ENCODE measurements around the gene FBXO36. TPM values are rescaled to one million over a fixed set of nuclear protein-coding genes. Genes with fewer than 3 reads are reported as not detected.

FBXO36 gene, protein sequence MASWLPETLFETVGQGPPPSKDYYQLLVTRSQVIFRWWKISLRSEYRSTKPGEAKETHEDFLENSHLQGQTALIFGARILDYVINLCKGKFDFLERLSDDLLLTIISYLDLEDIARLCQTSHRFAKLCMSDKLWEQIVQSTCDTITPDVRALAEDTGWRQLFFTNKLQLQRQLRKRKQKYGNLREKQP
- total RNA-seq: 2.0 and 2.6 TPM in 2 replicates

GRCh38 chr2:229922449-229923386, at the start of gene FBXO36:
Gene FBXO36 (plus strand): TSS chr2:229922503. CDS start chr2:229922514, 11 bp downstream.

DNA sequence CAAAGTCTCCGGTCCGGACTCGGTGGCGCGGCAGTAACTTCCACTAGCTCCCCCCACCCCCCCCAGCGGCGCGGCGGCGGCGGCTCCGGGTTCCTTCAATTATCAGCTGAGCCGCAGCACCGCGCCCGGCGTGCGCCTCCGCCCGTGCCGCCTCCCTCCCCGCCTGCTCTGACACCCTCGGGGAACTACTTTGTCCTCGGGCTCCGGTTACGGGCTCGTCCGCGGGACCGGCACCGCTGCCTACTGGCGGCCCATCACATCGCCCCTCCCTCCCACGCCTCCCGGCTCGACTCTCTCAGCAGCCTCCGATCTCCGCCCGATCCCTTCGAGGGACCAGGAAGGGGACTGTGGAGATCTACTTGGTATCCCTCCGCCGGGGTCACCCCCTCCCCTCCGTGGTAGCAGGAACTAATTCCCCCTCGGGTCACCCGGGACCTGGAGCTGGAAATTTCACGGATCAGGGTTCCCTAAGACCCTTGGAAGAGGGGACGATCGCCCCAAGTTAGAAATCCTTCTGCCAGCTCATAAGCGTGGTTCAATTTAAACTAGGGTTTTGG, 333 bp upstream of the FBXO36 start, which contains the start of gene TRIP12:
TRIP12 (minus strand) TSS at position 118 of the 557 bp plus-strand sequence. CDS start 41,930 bp downstream, outside the sequence.

Small RNA genes lying within 50 kb of the gene (small RNA-seq; reads per million reads assigned to genes)
- not detected for gene RNU6-1027P
- not detected for gene RNU6-613P
- gene RNU6-964P: not detected
- gene RNY4P19: 0.09 reads per million

Other genes starting within 250 kb of the FBXO36 start
- 7.9 and 11.9 TPM in 2 replicates for gene DNER, start 207.9 kb upstream of the FBXO36 start, total RNA-seq
- gene TRIP12, start 494 bp upstream of the FBXO36 start, total RNA-seq: 195 and 223 TPM in 2 replicates
- 0.11 and 0.39 TPM in 2 replicates for gene SLC16A14, start 146.4 kb downstream of the FBXO36 start, total RNA-seq

Measured in placental epithelial cell (primary cell).